Endodermal cell (in vitro differentiated cells): ENCODE data around the gene CEP85L. TPM values are rescaled to one million over a fixed set of nuclear protein-coding genes. Genes with fewer than 3 reads are reported as not detected.

Experiments used
- DNase-seq: peaks from one replicate; pipeline ENCODE4 v3.0.0-alpha.2; 2017
- H3K27ac ChIP-seq: 2 replicates; pipeline ENCODE4 v1.5.1; 2013; ENCODE audit warnings: mild to moderate bottlenecking, low read depth, low read length, moderate library complexity
- H3K27me3 ChIP-seq: 2 replicates; pipeline ENCODE4 v1.6.1; 2013; ENCODE audit warnings: mild to moderate bottlenecking, low read length, moderate library complexity; ENCODE audit not compliant: insufficient read depth, control insufficient read depth, poor library complexity, severe bottlenecking
- H3K36me3 ChIP-seq: 2 replicates; pipeline ENCODE4 v1.7.0; 2013; ENCODE audit warnings: mild to moderate bottlenecking, low read length, moderate library complexity; ENCODE audit not compliant: control insufficient read depth, insufficient read depth
- H3K4me1 ChIP-seq: one replicate; pipeline ENCODE4 v1.7.0; 2013; ENCODE audit warnings: low read length; ENCODE audit not compliant: control insufficient read depth, insufficient read depth
- H3K4me3 ChIP-seq: 2 replicates; pipeline ENCODE4 v1.5.1; 2013; ENCODE audit warnings: mild to moderate bottlenecking, low read length, moderate library complexity
- H3K9ac ChIP-seq: 2 replicates; pipeline ENCODE4 v1.6.1; 2013; ENCODE audit warnings: mild to moderate bottlenecking, low read length, moderate library complexity; ENCODE audit not compliant: poor library complexity, severe bottlenecking; ENCODE audit errors: extremely low read depth
- H3K9me3 ChIP-seq: 2 replicates; pipeline ENCODE4 v1.6.1; 2013; ENCODE audit warnings: mild to moderate bottlenecking, low read length, moderate library complexity; ENCODE audit not compliant: control insufficient read depth
- H3K27ac Mint-ChIP-seq: 2 replicates; pipeline ENCODE4 v1.8.0; 2020; ENCODE audit warnings: mixed read lengths
- H3K27me3 Mint-ChIP-seq: 2 replicates; pipeline ENCODE4 v1.8.0; 2021; ENCODE audit warnings: mild to moderate bottlenecking, mixed read lengths; ENCODE audit not compliant: insufficient read depth
- H3K36me3 Mint-ChIP-seq: 2 replicates; pipeline ENCODE4 v1.8.0; 2020; ENCODE audit warnings: low read depth, mixed read lengths
- H3K4me1 Mint-ChIP-seq: 2 replicates; pipeline ENCODE4 v1.8.0; 2020; ENCODE audit warnings: mixed read lengths
- H3K4me3 Mint-ChIP-seq: 2 replicates; pipeline ENCODE4 v1.8.0; 2020; ENCODE audit warnings: mild to moderate bottlenecking, moderate library complexity, mixed read lengths
- H3K9me3 Mint-ChIP-seq: 2 replicates; pipeline ENCODE4 v1.8.0; 2020; ENCODE audit warnings: mild to moderate bottlenecking, mixed read lengths
- CTCF ChIP-seq: fragments of 200-600 bp; sonication (generic); conservative IDR thresholded peaks from 2 replicates; pipeline ENCODE4 v1.5.0; 2021; ENCODE audit warnings: antibody characterized with exemption, mild to moderate bottlenecking
- WGBS, 2 experiments: methylation state at CpG; one replicate each; pipeline versions ENCODE4 v1.1.5 to v1.1.7; 2013; ENCODE audit warnings: missing lambda C conversion rate in 2 of 2, mixed read lengths in 1 of 2; ENCODE audit not compliant: insufficient coverage in 1 of 2, insufficient read length in 1 of 2; 5-methylcytosine and 5-hydroxymethylcytosine counted together
- total RNA-seq, 2 donors: library from RNA; stranded (reverse); fragmentation: NEBNext Ultra II Directional in 1 of 2; extraction: Animal tissue kit (Norgen Biotek cat#: 25700) in 1 of 2; gene quantifications; 2 replicates in 1 of 2; 3 replicates in 1 of 2; pipeline ENCODE4 v1.2.1, GENCODE V29; 2021

CEP85L gene
- total RNA-seq, 2 donors from 2014 or later = 6.7 to 10.2 TPM

- Histone ChIP-seq H3K9ac (no peak overlapping the region), H3K27ac (no peak overlapping the region), H3K4me1 (no peaks in the 10 kb centered on the region), H3K4me3 (no peak overlapping the region), H3K27me3 (no peaks in the 10 kb centered on the region), H3K9me3 (no peaks in the 10 kb centered on the region), H3K36me3 (no peaks in the 10 kb centered on the region)
- no peak for TF ChIP-seq CTCF
- Mint-ChIP-seq H3K4me1 (no peaks in the 10 kb centered on the region), H3K9me3 (no peaks in the 10 kb centered on the region), H3K4me3 (no peak overlapping the region), H3K27me3 (no peaks in the 10 kb centered on the region), H3K27ac (no peak overlapping the region), H3K36me3 (no peaks in the 10 kb centered on the region)
- 96 to 100% methylated on average over 1 of the region's 1 CpG for WGBS, 2 experiments
- no peak for DNase-seq
Measured at GRCh38 chr6:118679327-118679901, 28.0 kb upstream of the CEP85L start.

GRCh38 chr6:118678866-118679265, 27.5 kb upstream of the CEP85L start:
- H3K27ac Mint-ChIP-seq = no peak overlapping the region
- no peaks in the 10 kb centered on the region for H3K36me3 Mint-ChIP-seq
- no peaks in the 10 kb centered on the region for H3K36me3 ChIP-seq
- TF ChIP-seq CTCF = no peak
- H3K27me3 ChIP-seq = no peaks in the 10 kb centered on the region
- H3K27me3 Mint-ChIP-seq = no peaks in the 10 kb centered on the region
- no peak overlapping the region for H3K9ac ChIP-seq
- H3K9me3 Mint-ChIP-seq = no peaks in the 10 kb centered on the region
- H3K9me3 ChIP-seq = no peaks in the 10 kb centered on the region
- no peak overlapping the region for H3K27ac ChIP-seq
- H3K4me3 ChIP-seq = no peak overlapping the region
- 100% methylated on average over 1 of the region's 1 CpG; no CpG with 5 or more reads in 1 of the 2 experiments for WGBS, 2 experiments
- no peak for DNase-seq
- H3K4me3 Mint-ChIP-seq = no peak overlapping the region
- no peaks in the 10 kb centered on the region for H3K4me1 Mint-ChIP-seq
- H3K4me1 ChIP-seq = no peaks in the 10 kb centered on the region

GRCh38 chr6:118677193-118677592, 25.8 kb upstream of the CEP85L start:
- TF ChIP-seq CTCF = no peak
- no peak overlapping the region for H3K27ac ChIP-seq
- H3K4me3 ChIP-seq = no peak overlapping the region
- no peak overlapping the region for H3K9ac ChIP-seq
- Mint-ChIP-seq H3K27ac (no peak overlapping the region), H3K36me3 (no peaks in the 10 kb centered on the region), H3K27me3 (no peaks in the 10 kb centered on the region), H3K4me3 (no peak overlapping the region), H3K9me3 (no peaks in the 10 kb centered on the region), H3K4me1 (no peaks in the 10 kb centered on the region)
- no peaks in the 10 kb centered on the region for H3K27me3 ChIP-seq
- no peak for DNase-seq
- 61 to 82% methylated on average over 4 of the region's 4 CpGs for WGBS, 2 experiments
- H3K9me3 ChIP-seq = no peaks in the 10 kb centered on the region
- no peaks in the 10 kb centered on the region for H3K36me3 ChIP-seq
- H3K4me1 ChIP-seq = no peaks in the 10 kb centered on the region
